Prostate gland (tissue), 2 donors: ENCODE results near the gene LACRT.

Experiments used
- POLR2A ChIP-seq: fragments of 450-650 bp; IDR thresholded peaks from one replicate; pipeline ENCODE4 v1.6.1; 2016; ENCODE audit warnings: antibody characterized with exemption, mild to moderate bottlenecking
- POLR2AphosphoS5 ChIP-seq: sonication (generic); formaldehyde crosslinking; IDR thresholded peaks from one replicate; pipeline ENCODE4 v1.6.1; 2017; ENCODE audit warnings: antibody characterized with exemption
- TF ChIP-seq, protein P1 (sequence below), 4 experiments: fragments of 200-600 bp in 2 of 4; fragments of 450-650 bp in 2 of 4; sonication (generic) in 2 of 4; IDR thresholded peaks; 1 replicate in 3 of 4; 2 replicates in 1 of 4; pipeline ENCODE4 v1.5.1; 2016 to 2019; ENCODE audit warnings: antibody characterized with exemption in 4 of 4, mild to moderate bottlenecking in 2 of 4, moderate library complexity in 2 of 4

DNA sequence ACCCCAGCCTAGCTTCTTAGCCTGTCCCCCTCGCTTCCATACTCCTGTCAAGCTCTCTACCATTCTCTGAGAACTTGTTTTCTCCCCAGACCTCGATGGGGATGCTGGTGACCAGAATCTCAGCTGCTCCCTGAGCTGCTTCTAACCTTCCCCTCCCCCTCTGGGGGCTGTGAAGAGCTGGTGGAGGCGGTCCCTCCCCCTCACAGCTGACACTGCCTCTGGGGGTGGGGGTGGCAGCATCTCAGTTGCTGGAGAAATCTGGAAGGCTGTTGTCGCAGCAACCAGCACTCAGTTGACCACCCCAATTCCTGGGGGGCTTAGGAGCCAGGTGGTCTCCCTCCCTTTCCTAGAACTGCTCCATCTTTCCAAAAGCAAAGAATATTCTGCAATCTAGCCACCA is 51.0 kb downstream of the LACRT start:
- TF ChIP-seq, protein P1, sequence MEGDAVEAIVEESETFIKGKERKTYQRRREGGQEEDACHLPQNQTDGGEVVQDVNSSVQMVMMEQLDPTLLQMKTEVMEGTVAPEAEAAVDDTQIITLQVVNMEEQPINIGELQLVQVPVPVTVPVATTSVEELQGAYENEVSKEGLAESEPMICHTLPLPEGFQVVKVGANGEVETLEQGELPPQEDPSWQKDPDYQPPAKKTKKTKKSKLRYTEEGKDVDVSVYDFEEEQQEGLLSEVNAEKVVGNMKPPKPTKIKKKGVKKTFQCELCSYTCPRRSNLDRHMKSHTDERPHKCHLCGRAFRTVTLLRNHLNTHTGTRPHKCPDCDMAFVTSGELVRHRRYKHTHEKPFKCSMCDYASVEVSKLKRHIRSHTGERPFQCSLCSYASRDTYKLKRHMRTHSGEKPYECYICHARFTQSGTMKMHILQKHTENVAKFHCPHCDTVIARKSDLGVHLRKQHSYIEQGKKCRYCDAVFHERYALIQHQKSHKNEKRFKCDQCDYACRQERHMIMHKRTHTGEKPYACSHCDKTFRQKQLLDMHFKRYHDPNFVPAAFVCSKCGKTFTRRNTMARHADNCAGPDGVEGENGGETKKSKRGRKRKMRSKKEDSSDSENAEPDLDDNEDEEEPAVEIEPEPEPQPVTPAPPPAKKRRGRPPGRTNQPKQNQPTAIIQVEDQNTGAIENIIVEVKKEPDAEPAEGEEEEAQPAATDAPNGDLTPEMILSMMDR (IDR thresholded peaks at IDR 0.05) = no peak
- TF ChIP-seq POLR2A (no peak), POLR2AphosphoS5 (no peak)
